HepG2 (cell line): ENCODE measurements around the gene MYCBP2. TPM values are rescaled to one million over a fixed set of nuclear protein-coding genes. Genes with fewer than 3 reads are reported as not detected.

Experiments used
- ATAC-seq: fragments of 200-7000 bp; cut with Tn5 transposase; 3 replicates; pipeline ENCODE4 v1.9.1; 2020; ENCODE audit warnings: mild to moderate bottlenecking, moderate library complexity
- BruUV-seq: library from RNA; stranded (reverse); fragments of 400-500 nt; replicated peaks from 2 replicates; lab custom pipeline; 2021; lab: Mats Ljungman, UMichigan
- CTCF ChIA-PET: fragments of 300-600 bp; formaldehyde crosslinking; extraction: SDS; loops from one replicate; lab custom pipeline; 2021; ENCODE audit warnings: low total read pairs, inconsistent platforms, low intra/inter-chr PET ratio; lab: Yijun Ruan, JAX
- POLR2A ChIA-PET: fragments of 350-600 bp; sonication (Branson Sonifier 250); formaldehyde crosslinking; loops from one replicate; lab custom pipeline; 2020; ENCODE audit warnings: antibody characterized with exemption, inconsistent platforms; lab: Yijun Ruan, JAX
- DNase-seq: peaks from one replicate; pipeline ENCODE4 v3.0.0-alpha.2; 2015; ENCODE audit warnings: low spot score
- FAIRE-seq: peaks from 3 replicates; lab custom pipeline; 2011; peaks lifted over from hg19 to GRCh38; lab: Jason Lieb, UNC
- H2AFZ ChIP-seq: one replicate; pipeline ENCODE4 v1.6.1; 2011; ENCODE audit warnings: low read length, inconsistent platforms
- H3K27ac ChIP-seq: fragments of 300-600 bp; 3 replicates; pipeline ENCODE4 v1.8.0; 2011; ENCODE audit warnings: mixed run types, mild to moderate bottlenecking, mixed read lengths, low read length, inconsistent platforms; ENCODE audit not compliant: insufficient read depth; ENCODE audit errors: extremely low read length
- H3K27me3 ChIP-seq, 2 experiments: fragments of 200-600 bp in 1 of 2; 2 replicates in 1 of 2; 3 replicates in 1 of 2; pipeline versions ENCODE4 v1.6.0 to v1.8.0; 2011; ENCODE audit warnings: low read length in 2 of 2, mild to moderate bottlenecking in 2 of 2, moderate library complexity in 2 of 2, inconsistent platforms in 1 of 2; ENCODE audit not compliant: insufficient read depth in 2 of 2, control insufficient read depth in 1 of 2
- H3K36me3 ChIP-seq, 2 experiments: fragments of 200-600 bp in 1 of 2; replicated peaks in 1 of 2; 2 replicates in 1 of 2; 3 replicates in 1 of 2; pipeline versions ENCODE4 v1.5.1 to v1.8.0; 2011; ENCODE audit warnings: low read length in 2 of 2, inconsistent platforms in 1 of 2; ENCODE audit not compliant: insufficient read depth in 2 of 2, control insufficient read depth in 1 of 2
- H3K4me1 ChIP-seq: 2 replicates; pipeline ENCODE4 v1.5.1; 2012; ENCODE audit warnings: low read length, inconsistent platforms; ENCODE audit not compliant: insufficient read depth
- H3K4me2 ChIP-seq: 2 replicates; pipeline ENCODE4 v1.6.0; 2011; ENCODE audit warnings: low read depth, low read length, inconsistent platforms
- H3K4me3 ChIP-seq, 3 experiments: fragments of 200-600 bp in 1 of 3; sonication (generic), shearing (Covaris generic) in 1 of 3; replicated peaks in 1 of 3; 2 replicates each; pipeline ENCODE4 v1.5.1; 2011 to 2016; ENCODE audit warnings: low read length in 3 of 3, inconsistent platforms in 2 of 3, low read depth in 2 of 3, mild to moderate bottlenecking in 2 of 3, control low read depth in 1 of 3, mixed read lengths in 1 of 3; ENCODE audit not compliant: insufficient read depth in 1 of 3
- H3K79me2 ChIP-seq: one replicate; pipeline ENCODE4 v1.6.1; 2011; ENCODE audit warnings: low read length, inconsistent platforms; ENCODE audit not compliant: insufficient read depth
- H3K9ac ChIP-seq: 2 replicates; pipeline ENCODE4 v1.6.0; 2011; ENCODE audit warnings: mild to moderate bottlenecking, low read depth, low read length, inconsistent platforms; ENCODE audit not compliant: insufficient read depth
- H3K9me3 ChIP-seq: 2 replicates; pipeline ENCODE4 v1.5.1; 2012; ENCODE audit warnings: mild to moderate bottlenecking, low read length
- H4K20me1 ChIP-seq: 2 replicates; pipeline ENCODE4 v1.6.0; 2011; ENCODE audit warnings: inconsistent platforms, mild to moderate bottlenecking, low read length, moderate library complexity; ENCODE audit not compliant: insufficient read depth
- FOXA1 ChIP-seq, 2 experiments: fragments of 450-650 bp in 1 of 2; sonication (generic) in 1 of 2; formaldehyde crosslinking in 1 of 2; IDR thresholded peaks; 2 replicates each; pipeline versions ENCODE4 v1.4.0 to v1.6.1; 2016 to 2020; ENCODE audit warnings: missing genetic modification reagents in 1 of 2
- SIX1 ChIP-seq: sonication (generic); formaldehyde crosslinking; IDR thresholded peaks from 2 replicates; pipeline ENCODE4 v1.4.0; 2020; ENCODE audit warnings: missing genetic modification reagents, borderline replicate concordance
- SRSF9 ChIP-seq: fragments of 200-400 bp; formaldehyde crosslinking; IDR thresholded peaks from 2 replicates; pipeline ENCODE4 v1.6.1; 2018; ENCODE audit warnings: borderline replicate concordance, mild to moderate bottlenecking, low read depth, low read length; ENCODE audit not compliant: insufficient read depth, poor library complexity, severe bottlenecking
- TCF12 ChIP-seq, 2 experiments: fragments of 450-650 bp in 1 of 2; sonication (generic) in 1 of 2; formaldehyde crosslinking in 1 of 2; IDR thresholded peaks; 2 replicates each; pipeline versions ENCODE4 v1.6.1 to v1.8.0; 2017 to 2022; ENCODE audit warnings: antibody characterized with exemption in 1 of 2, mild to moderate bottlenecking in 1 of 2, missing genetic modification reagents in 1 of 2, moderate library complexity in 1 of 2
- THYN1 ChIP-seq: sonication (generic); formaldehyde crosslinking; IDR thresholded peaks from 2 replicates; pipeline ENCODE4 v1.8.1; 2023; ENCODE audit warnings: low read depth, mild to moderate bottlenecking, moderate library complexity, missing genetic modification reagents, borderline replicate concordance
- ZBTB2 ChIP-seq: sonication (generic); formaldehyde crosslinking; IDR thresholded peaks from 2 replicates; pipeline ENCODE4 v1.8.0; 2022; ENCODE audit warnings: low read depth, missing genetic modification reagents
- ZNF225 ChIP-seq: sonication (generic); formaldehyde crosslinking; IDR thresholded peaks from 2 replicates; pipeline ENCODE4 v1.4.0; 2020; ENCODE audit warnings: mild to moderate bottlenecking, missing genetic modification reagents
- ZNF264 ChIP-seq: sonication (generic); formaldehyde crosslinking; IDR thresholded peaks from 2 replicates; pipeline ENCODE4 v1.4.0; 2020; ENCODE audit warnings: missing genetic modification reagents
- ZNF512B ChIP-seq: sonication (generic); formaldehyde crosslinking; IDR thresholded peaks from 2 replicates; pipeline ENCODE4 v1.5.1; 2020; ENCODE audit warnings: missing genetic modification reagents, mild to moderate bottlenecking, borderline replicate concordance
- ZNF597 ChIP-seq: sonication (generic); formaldehyde crosslinking; IDR thresholded peaks from 2 replicates; pipeline ENCODE4 v1.5.0; 2020; ENCODE audit warnings: missing genetic modification reagents
- ZNF615 ChIP-seq: sonication (generic); formaldehyde crosslinking; IDR thresholded peaks from 2 replicates; pipeline ENCODE4 v1.5.0; 2020; ENCODE audit warnings: mild to moderate bottlenecking, missing genetic modification reagents, borderline replicate concordance
- ZNF776 ChIP-seq: sonication (generic); formaldehyde crosslinking; IDR thresholded peaks from 2 replicates; pipeline ENCODE4 v1.4.0; 2020; ENCODE audit warnings: mild to moderate bottlenecking, missing genetic modification reagents
- ZNF781 ChIP-seq: sonication (generic); formaldehyde crosslinking; IDR thresholded peaks from 2 replicates; pipeline ENCODE4 v1.5.1; 2020; ENCODE audit warnings: borderline replicate concordance, mild to moderate bottlenecking, missing genetic modification reagents; ENCODE audit errors: not compliant biosample characterization
- WGBS: methylation state at CpG from one replicate; pipeline ENCODE4 v1.1.6; 2017; ENCODE audit warnings: low lambda C conversion rate; 5-methylcytosine and 5-hydroxymethylcytosine counted together
- in situ Hi-C: cut with HindIII; loops from 2 replicates; pipeline ENCODE4 v1.10.0; 2017; ENCODE audit warnings: low pct_unique_long_range_greater_than_20kb; ENCODE audit not compliant: extremely low pct_ligation_motif_present
- intact Hi-C: fragments of 100-400 bp; cut with micrococcal nuclease; formaldehyde crosslinking; loops from one replicate; pipeline ENCODE4 v1.10.0; 2022; ENCODE audit not compliant: unreplicated experiment
- polyA plus RNA-seq, 8 experiments: library from polyadenylated mRNA; depleted of rRNA in 3 of 8; stranded (reverse) in 7 of 8; unstranded in 1 of 8; fragments of >200 nt; fragmentation: Illumina TruSeq in 4 of 8; extraction: Trizol in 4 of 8; gene quantifications; 2 replicates each; pipeline versions ENCODE4 v1.2.1 to v1.2.3, GENCODE V29; 2011 to 2016; ENCODE audit warnings: low read depth in 4 of 8, missing spikeins in 1 of 8, mixed read lengths in 1 of 8; ENCODE audit not compliant: insufficient read depth in 1 of 8
- total RNA-seq, 5 experiments: library from RNA; depleted of rRNA; stranded (reverse); fragments of >200 nt; fragmentation: Illumina TruSeq; extraction: Trizol; gene quantifications; 2 replicates each; pipeline ENCODE4 v1.2.3, GENCODE V29; 2016; ENCODE audit warnings: low read depth in 1 of 5

Gene MYCBP2
- total and polyA plus RNA-seq, 2 of the 13 experiments (the other 11 are each of a cell fraction or from before 2014, with no cell fraction given), result 16.3 to 35.3 TPM

GRCh38 chr13:77036279-77036678, 290.6 kb downstream of the MYCBP2 start:
- H3K9ac ChIP-seq, result no peak overlapping the region
- no TSS peak for BruUV-seq
- H3K27me3 ChIP-seq, result 0 out of 5 replicates have a peak, but pooled peaks cover 0 to 3% of the 10 kb centered on the region in 2 experiments
- in situ Hi-C loops, result no loop called here
- intact Hi-C loops, result no loop called here
- no peak overlapping the region for H3K4me3 ChIP-seq
- H4K20me1 ChIP-seq, result no peaks in the 10 kb centered on the region
- 50% methylated on average over 1 of the region's 1 CpG for WGBS
- no peaks in the 10 kb centered on the region for H3K79me2 ChIP-seq
- no peak overlapping the region for H2AFZ ChIP-seq
- DNase-seq, result no peak
- POLR2A ChIA-PET, result no interaction called here
- FAIRE-seq, result no peak
- H3K4me2 ChIP-seq, result no peak overlapping the region
- CTCF ChIA-PET, result no interaction called here
- ATAC-seq, result no peak
- H3K36me3 ChIP-seq, result no peaks in the 10 kb centered on the region
- TF ChIP-seq FOXA1 (IDR thresholded peaks at IDR 0.05), result no peak
- TF ChIP-seq FOXA1 (CRISPR knock-in tag; IDR thresholded peaks at IDR 0.05), result no peak
- no peak for TF ChIP-seq ZNF512B (CRISPR knock-in tag)
- TF ChIP-seq ZNF264, result no peak
- no peak for TF ChIP-seq ZNF615 (CRISPR knock-in tag)
- no peak for TF ChIP-seq ZNF225 (CRISPR knock-in tag)
- TF ChIP-seq ZNF776, result no peak
- no peak for TF ChIP-seq ZNF597 (CRISPR knock-in tag)
- no peak for TF ChIP-seq ZNF781 (CRISPR knock-in tag)
- no peak for TF ChIP-seq THYN1
- no peak for TF ChIP-seq SRSF9
- no peak for TF ChIP-seq TCF12 (IDR thresholded peaks at IDR 0.05)
- TF ChIP-seq TCF12 (CRISPR knock-in tag; IDR thresholded peaks at IDR 0.05), result no peak
- no peak for TF ChIP-seq SIX1 (CRISPR knock-in tag)
- TF ChIP-seq ZBTB2, result no peak
- TF ChIP-seq, all 625 proteins: peak for 0
- Histone ChIP-seq H3K27ac (no peak overlapping the region), H3K9me3 (no peaks in the 10 kb centered on the region), H3K4me1 (no peaks in the 10 kb centered on the region)
